Inflammatory macrophage (primary cell): ENCODE results near the gene ADARB2.
"Not testable (repeated sequence)": the region's sequence is repeated elsewhere in the genome, so short reads cannot be mapped to it uniquely, and the experiment has no call there.

Source experiments
- DNase-seq, 2 donors: peaks; one replicate each; pipeline ENCODE4 v3.0.0-alpha.2; 2020 to 2022

Gene ADARB2

GRCh38 chr10:1634239-1634638 is 103.1 kb downstream of the ADARB2 start:
- DNase-seq, result no peak

DNA sequence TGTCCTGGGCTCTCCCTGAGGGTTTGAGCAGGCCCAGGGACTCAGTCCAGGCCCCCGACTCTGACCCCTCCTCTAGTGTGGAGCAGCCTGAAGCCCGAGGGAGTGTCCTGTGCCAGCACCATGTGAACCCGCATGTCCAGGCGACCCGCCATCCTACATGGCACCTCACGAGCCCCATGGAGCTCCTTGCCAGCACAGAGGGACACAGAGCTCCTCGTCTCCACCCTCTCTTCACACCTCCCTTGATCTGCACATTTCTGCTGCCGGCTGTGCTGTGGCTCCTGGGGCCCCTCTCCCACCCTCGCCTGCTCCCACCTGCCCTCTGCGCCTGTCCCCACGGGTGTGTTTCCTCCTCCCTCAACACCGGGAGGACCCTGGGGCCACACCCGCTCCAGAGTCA is 103.5 kb downstream of the ADARB2 start:
- DNase-seq, result no peak

- no peak for DNase-seq
Observed at GRCh38 chr10:1632596-1632995, 104.7 kb downstream of the ADARB2 start.

DNA sequence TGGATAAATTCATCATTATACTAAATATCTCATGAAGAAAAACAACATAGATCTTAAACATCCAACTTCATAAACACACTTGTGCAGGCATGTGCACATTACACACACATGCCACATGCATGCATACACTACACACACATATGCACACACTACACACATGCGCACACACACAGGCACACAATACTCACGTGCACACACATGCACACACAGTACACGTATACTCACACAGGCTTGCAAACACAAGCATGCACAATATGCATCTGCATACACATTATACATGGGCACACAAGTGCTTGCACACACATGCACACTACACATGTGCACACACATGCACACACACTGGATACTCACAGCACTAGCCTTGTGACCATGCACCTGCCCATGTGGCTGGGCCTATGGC is 105.2 kb downstream of the ADARB2 start:
- no peak for DNase-seq

DNA sequence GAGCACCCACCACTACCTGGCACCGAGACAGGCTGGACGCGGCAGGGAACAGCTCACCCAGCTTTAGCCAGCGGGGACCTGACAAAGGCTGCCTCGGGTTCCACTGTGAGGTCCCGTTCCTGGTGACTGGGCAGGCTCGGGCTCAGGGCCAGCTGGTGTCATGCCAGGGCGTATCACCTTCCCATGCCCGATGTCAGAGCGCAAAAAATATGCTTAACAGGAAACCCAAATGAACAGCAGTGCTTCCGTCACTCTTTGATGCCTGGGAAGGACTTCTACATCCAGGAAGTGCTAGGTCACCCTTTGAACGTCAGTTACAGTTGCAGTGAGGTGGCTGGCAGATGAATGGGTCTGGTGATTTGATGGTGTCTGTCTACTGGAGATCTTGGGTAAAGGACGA is 106.0 kb downstream of the ADARB2 start:
- no peak for DNase-seq

DNA sequence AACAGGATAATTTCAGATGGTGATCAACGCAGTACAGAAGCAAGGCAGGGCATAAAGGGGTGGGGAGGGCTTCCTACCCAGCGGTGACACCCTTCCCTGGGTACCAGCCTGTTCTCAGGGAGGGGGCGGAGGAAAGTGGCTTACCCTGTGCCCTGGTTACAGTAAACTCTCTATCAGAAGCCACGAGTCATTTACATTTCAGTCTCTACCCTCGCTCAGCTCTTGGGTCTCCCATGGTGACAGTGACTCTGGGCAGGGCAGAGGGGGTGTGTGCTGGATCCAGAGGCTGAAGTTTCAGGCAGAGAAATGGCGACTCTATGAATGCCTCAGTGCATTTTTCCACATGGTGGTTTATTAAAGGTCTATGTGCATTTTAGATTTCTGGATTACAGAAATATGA is 107.0 kb downstream of the ADARB2 start:
- DNase-seq, result no peak

GRCh38 chr10:1629326-1630198 is 107.8 kb downstream of the ADARB2 start:
- no peak for DNase-seq

GRCh38 chr10:1628757-1629156 is 108.6 kb downstream of the ADARB2 start:
- DNase-seq, result no peak

DNA sequence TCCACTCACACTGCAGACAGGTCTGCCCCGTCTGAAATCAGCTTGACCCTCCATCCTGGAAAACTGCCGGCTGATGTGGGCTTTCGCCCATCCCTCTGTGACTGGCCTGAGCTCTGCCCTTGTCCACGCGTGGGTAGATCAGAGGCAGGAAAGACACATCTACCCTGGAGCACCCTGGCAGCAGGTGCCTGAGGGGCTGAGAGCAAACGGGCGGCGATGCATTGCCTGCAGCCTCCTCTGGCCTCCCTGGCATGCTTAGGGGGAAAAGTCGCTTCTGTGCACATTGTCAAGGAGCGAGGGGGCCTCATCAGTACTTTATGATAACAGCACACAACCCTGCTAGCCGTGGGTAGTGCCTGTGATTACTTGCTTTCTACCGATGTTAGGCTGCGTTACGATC is 109.4 kb downstream of the ADARB2 start:
- no peak for DNase-seq

DNA sequence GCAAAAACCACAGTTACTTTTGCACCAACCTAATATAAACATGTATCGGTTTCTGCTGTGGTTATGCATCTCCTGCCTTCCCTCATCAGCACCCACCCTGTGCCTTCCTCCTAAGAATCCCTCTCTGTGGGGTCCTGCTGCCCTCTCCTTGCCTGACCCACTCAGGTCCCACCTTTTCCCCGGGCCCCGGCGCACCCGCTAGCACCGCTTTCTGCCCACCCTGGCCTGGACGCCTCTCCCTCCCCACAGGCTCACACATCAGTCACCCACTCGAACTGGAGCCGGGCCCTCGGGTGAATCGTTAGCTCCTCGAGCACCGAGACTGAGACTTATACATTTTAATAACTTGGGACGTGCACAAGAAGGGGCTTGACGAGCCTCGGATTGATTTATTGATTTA is 110.5 kb downstream of the ADARB2 start:
- no peak for DNase-seq

DNA sequence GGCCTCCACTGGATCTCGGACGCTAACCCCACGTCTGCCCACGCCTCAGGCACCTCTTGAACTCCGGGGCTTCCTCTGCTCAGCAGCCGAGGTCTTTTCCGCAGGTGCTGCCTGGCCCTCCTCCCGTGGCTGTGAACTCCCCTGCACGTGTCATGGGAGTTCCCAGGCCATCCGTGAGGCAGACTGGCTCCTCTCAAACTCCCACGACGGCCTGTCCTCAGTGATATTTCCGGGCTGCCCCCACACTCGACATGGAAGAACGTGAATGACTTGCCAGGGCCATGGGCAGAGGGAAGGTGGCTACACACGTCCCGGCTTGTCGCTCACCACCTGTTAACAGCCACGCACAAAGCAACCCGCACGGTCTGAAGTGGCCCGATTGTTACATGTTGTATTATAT is 110.9 kb downstream of the ADARB2 start:
- DNase-seq, result no peak

DNA sequence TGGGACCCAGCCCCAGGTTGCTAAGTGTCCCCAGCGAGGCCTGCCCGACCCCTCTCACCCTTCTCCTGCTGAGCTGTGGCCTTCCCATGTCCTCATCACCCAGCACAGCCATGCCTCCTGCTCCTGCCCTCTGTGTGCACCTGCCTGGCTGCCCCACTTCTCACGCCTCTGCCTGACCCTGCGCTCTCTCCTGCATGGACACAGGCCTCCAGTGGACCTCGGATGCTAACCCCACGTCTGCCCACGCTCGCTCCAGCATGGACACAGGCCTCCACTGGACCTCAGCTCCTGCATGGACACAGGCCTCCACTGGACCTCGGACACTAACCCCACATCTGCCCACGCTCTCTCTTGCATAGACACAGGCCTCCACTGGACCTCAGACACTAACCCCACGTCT is 111.6 kb downstream of the ADARB2 start:
- no peak for DNase-seq

DNA sequence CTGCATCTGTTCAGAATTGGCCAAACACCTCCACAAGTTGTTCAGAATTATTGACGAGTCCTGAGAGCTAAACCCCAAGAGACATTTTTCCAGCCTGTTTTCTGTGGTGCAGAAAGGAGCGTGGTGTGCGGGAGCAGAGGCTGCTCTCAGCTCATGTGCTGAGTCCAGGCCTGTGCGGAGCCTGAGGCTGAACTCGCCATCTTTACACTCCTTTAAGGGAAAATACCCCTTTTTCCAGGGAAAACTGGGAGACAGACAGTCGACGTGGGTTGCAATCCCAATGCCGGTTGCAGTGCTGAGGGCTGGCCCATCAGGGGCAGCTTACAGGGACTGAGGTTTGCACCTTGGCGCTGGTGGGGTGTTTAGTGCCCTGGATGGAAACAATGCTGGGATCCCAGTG is 112.2 kb downstream of the ADARB2 start:
- no peak for DNase-seq

DNA sequence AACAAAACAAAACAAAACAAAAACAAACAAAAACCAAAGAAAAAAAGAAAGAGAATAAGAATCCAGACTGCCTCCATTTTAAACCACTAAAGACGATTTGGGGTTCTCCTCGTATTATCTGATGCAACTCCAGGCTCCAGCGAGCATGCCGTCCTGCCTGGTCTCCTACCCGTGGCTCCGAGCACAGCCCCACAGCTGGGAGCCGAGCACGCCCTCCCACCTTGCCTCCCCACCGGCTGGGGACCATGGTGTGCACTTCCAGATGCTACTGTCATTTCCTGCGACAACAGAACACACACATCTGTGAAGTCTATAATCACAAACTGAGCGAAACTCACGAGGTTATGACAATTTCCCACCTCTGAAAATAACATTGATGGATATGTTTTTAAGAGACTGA is 113.1 kb downstream of the ADARB2 start:
- DNase-seq, result no peak

DNA sequence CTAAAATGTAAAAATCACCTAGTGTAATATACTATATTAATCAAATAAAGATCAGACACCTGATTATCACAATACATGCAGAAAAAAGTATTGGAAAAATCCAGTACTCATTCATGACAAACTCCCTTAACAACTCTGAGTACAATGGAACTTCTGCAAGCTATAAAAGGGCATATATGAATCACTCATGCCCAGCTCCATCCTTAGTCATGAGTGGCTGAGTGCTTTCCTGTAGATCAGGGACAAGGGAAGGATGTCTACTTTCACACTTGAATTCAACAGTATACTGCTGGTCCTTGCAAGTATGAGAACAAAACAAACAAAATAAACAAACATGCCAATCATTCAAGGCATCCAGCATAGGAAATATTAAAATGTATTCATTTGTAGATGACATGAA is 116.5 kb downstream of the ADARB2 start:
- DNase-seq, result no peak

GRCh38 chr10:1617376-1618317 is 119.7 kb downstream of the ADARB2 start:
- not testable (repeated sequence) for DNase-seq

DNA sequence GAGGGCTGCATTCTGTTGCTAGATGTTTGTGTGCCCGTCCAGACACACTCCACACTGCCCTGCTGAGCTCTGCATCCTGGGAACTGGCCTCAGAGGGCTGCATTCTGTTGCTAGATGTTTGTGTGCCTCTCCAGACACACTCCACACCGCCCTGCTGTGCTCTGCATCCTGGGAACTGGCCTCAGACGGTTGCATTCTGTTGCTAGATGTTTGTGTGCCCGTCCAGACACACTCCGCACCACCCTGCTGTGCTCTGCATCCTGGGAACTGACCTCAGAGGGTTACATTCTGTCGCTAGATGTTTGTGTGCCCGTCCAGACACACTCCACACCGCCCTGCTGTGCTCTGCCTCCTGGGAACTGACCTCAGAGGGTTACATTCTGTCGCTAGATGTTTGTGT is 120.6 kb downstream of the ADARB2 start:
- DNase-seq, result not testable (repeated sequence)

DNA sequence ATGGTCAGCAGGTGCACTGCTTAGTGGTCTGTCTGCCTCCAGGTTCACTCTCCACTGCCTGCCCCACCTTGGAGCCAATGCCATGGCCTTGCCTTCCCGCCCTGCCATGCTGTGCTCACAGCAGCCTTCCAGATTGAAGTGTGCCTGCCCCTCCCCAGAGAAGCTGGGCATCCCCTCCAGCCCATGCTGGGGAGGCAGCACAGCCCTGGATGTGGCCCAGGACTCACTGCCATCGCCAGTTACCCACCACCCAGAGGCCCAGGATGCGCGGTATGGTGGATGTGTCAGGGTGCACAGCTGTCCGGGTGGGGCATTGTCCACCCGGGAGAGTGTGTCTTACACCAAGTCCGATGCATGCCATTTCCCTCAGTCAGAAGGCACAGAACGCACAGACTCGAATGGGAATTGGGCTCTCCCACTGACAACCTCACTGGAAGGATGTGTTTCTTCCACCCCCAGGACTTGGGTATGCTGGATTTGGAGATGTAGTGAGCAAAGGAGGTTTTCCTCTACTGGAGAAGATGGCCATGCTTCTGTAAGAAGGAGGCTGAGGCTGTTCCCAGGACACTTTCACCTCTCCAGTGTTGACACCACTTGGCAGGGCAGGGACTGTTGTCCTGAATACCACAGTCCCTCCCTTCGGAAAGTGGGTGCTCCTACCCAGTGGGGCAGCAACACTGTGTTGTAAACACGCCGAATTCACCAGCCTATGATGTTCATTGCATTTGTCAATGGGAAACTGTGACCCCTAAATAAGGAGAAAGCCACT is 122.0 kb downstream of the ADARB2 start:
- no peak for DNase-seq

DNA sequence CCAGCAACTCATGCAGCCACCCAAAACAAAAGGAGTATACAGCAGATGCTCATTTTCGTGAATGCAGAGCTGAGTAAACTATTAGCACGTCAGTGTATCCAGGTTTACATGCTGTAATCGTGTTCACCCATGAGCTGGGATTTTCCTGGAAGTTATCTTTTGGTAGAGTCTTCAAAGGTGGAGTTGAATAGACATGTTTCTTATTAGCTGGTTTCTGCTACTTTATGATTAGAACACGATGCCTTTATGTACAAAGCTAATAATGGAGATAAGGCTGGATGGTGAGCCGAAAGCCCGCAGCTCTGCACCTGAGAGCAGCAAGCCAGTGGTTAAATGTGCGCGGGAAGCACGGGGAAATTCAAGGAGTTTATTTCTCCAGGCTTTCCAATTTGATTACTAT is 123.8 kb downstream of the ADARB2 start:
- no peak for DNase-seq

GRCh38 chr10:1612908-1613307 is 124.4 kb downstream of the ADARB2 start:
- DNase-seq, result no peak

DNA sequence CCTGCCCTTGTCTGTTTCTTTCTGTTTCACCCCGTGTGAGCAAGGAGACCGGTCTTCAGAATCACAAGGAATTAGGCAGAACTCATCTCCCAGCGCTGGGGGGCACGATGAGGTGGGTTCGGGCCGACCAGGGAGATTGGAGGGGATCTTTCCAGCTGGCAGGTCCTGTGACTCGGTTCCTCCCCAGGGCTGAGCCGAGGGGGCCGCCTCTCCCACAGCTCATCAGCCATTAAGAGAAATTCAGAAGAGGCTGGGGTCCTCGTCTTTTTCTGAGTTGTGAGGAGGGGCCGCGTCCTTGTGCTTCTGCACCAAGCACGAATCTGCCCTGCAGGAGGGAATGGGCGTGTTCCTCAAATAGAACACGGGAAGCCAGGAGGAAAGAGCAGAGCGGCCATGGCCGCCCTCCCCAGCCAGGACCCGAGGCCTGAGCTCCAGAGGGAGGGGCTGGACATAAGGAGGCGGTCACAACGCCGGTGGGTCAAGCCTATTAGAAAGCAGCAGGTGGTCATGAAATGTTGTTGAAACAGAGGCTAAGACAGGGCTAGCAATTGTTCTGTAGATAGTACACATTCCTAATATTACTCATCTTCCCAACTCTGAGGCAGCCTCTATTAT is 125.3 kb downstream of the ADARB2 start:
- DNase-seq, result no peak

DNA sequence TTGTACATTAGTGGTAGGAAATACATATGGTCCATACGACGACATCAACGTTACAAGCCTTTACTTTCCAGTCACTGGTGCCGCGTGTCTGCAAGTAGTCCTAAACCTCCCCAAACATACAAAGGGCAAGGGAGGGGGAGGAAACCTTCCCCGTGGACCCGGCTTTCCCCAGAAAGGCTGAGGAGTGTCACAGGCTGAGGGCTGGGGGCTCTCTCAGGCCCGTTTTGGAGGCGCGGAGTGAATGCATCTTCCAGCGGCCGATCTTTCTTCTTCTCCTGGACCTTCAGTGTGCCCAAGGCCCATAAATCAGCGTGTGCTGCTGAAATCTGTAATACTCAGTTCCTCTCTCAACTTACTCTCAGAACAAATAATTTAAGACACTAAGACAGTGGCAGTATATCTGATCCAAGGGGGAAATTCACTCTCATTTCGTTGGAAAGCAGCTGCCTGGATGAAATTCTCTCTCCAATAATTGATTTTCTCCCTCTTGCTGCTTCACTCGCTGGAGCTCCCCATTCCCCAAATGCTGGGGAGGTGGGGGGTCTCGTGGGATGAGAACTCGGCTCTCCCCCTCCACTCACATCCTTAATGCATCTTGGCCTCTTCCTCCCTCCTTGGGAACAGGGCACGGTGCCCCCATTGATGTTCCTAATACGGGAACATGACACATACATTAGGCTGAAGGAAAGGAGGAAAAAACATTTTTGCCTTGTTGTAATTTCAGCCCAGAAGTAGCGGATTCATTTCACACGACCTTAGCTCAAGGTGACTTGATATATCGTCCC is 126.1 kb downstream of the ADARB2 start:
- no peak for DNase-seq
